Fibroblast of villous mesenchyme (primary cell): ENCODE measurements around the gene APOD. TPM values are rescaled to one million over a fixed set of nuclear protein-coding genes. Genes with fewer than 3 reads are reported as not detected.
A peak's percentile ranks its signal among the peaks of the same experiment; 100 is the strongest.
"Not testable (repeated sequence)": the region's sequence is repeated elsewhere in the genome, so short reads cannot be mapped to it uniquely, and the experiment has no call there.

Source experiments
- DNase-seq: peaks from one replicate; pipeline ENCODE4 v3.0.0-alpha.2; 2010; ENCODE audit warnings: low read depth
- H3K4me3 ChIP-seq: 2 replicates; pipeline ENCODE4 v1.5.1; 2011; ENCODE audit warnings: low read depth, mild to moderate bottlenecking, low read length
- total RNA-seq: library from RNA; depleted of rRNA; stranded (reverse); fragments of >200 nt; gene quantifications from 2 replicates; pipeline ENCODE4 v1.2.3, GENCODE V29; 2012
- TF ChIP-seq, protein P1 (sequence below): IDR thresholded peaks from 2 replicates; pipeline ENCODE4 v1.5.1; 2012; ENCODE audit warnings: low read depth, mild to moderate bottlenecking, low read length; ENCODE audit not compliant: insufficient read depth

Gene APOD
- total RNA-seq = 1.3 and 3.5 TPM in 2 replicates

DNA sequence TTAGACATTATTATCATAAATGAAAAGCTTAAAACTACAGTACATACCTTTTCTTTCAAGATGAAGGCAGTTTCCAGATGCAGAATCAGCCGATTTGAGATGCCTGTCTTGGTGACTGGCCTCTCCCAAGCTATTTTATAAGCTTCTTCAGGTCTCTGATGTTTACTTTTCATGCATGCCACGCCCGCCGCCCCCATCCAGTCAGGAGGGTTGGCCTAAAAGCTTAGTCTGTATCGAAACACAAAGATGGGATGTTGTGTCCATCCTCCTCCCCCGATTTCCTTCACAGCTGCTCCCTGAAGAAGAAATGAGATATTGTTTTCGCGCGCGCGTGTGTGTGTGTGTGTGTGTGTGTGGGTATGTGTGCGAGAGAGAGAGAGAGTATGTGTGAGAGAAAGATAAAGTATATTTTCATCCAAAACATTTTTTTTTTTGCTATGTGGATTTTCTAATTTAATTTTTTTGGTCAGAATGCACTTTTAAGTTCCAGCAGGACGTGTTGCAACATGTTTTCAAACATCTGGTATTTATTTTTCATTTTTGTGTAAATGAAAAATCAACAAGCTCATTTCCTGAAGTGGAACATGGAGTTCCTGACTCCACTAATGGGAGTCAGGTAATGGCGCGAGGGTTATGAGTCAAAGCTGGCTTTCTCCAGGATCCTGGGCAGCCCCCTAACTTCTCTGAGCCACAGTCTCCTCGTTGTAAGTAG is at the start of gene APOD:
TSS of gene APOD (minus strand) at position 110 of the 712 bp plus-strand sequence. CDS start 4,479 bp downstream, outside the sequence.
- peak within 1 kb of the TSS; percentile 24 for H3K4me3 ChIP-seq
- TF ChIP-seq, protein P1, sequence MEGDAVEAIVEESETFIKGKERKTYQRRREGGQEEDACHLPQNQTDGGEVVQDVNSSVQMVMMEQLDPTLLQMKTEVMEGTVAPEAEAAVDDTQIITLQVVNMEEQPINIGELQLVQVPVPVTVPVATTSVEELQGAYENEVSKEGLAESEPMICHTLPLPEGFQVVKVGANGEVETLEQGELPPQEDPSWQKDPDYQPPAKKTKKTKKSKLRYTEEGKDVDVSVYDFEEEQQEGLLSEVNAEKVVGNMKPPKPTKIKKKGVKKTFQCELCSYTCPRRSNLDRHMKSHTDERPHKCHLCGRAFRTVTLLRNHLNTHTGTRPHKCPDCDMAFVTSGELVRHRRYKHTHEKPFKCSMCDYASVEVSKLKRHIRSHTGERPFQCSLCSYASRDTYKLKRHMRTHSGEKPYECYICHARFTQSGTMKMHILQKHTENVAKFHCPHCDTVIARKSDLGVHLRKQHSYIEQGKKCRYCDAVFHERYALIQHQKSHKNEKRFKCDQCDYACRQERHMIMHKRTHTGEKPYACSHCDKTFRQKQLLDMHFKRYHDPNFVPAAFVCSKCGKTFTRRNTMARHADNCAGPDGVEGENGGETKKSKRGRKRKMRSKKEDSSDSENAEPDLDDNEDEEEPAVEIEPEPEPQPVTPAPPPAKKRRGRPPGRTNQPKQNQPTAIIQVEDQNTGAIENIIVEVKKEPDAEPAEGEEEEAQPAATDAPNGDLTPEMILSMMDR = no peak
- peak; percentile 77 for DNase-seq

DNA sequence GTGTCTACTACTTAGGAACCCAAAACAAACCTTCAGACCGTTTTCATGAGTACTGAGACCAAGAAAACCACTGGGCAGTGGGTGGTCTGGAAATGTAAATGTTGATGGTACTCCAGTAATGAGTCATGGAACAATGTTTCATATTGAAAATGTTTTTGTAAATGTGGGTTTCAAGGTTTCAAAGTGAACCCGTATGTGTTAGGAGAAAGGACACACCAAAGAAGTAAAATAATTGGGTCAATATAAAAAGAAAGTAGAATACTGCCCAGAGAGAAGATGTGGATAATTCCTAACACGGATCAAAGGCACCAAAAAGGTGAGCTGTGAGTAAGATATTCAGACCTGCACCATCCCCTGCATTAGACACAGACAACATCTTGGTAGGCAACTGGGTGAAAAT is 49.6 kb upstream of the APOD start:
- not testable (repeated sequence) for H3K4me3 ChIP-seq, DNase-seq

DNA sequence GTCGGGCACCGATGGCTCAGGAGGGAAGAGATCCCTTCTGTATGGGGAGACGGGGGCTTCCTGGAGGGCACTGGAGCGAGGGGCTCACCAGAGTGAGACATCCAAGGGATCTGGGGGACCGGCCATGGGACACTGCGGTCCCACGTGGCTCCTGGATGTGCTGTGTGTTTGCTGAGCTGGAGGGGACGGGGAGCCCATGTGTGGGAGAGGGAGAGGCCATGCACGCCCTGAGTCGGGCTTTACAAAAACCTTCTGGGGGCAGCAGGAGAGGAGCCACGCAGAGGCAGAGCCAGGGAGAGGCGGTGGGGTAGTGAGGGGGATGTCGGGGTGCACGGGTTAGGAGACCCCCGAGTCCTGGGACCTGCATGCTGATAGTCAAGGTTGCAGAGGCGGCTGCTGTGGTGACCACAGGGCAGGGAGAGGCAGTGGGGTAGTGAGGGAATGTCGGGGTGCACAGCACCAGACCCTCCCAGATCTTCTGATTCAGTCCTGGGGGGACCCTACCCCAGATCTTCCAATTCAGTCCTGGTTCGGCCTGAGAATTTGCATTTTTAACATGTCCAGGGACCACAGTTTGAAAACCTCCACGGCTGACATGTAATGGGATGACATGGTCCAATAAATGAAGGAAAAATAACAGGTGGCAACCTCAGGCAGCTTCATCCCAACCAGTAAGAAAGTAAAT is 48.9 kb upstream of the APOD start:
- H3K4me3 ChIP-seq, DNase-seq: not testable (repeated sequence)

DNA sequence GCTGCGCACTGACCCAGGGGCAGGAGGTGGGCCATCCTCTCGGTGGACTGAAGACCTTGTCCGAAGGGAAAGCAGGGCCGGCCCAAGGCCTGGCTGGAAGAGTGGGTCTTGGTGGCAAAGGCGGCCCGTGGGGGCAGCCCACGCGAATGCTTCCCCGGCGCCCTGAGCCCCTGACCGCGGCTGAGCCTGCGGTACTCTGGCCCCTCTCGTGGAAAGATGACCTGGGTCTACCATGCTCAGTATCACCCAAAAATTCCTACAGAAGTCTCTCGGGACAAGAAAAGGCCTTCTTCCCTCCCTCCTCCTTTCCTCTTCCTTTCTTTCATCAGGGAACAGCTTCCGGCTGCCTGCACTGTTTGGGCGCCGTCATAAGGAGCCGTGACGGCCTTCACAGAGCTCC is 48.3 kb upstream of the APOD start:
- not testable (repeated sequence) for DNase-seq, H3K4me3 ChIP-seq

DNA sequence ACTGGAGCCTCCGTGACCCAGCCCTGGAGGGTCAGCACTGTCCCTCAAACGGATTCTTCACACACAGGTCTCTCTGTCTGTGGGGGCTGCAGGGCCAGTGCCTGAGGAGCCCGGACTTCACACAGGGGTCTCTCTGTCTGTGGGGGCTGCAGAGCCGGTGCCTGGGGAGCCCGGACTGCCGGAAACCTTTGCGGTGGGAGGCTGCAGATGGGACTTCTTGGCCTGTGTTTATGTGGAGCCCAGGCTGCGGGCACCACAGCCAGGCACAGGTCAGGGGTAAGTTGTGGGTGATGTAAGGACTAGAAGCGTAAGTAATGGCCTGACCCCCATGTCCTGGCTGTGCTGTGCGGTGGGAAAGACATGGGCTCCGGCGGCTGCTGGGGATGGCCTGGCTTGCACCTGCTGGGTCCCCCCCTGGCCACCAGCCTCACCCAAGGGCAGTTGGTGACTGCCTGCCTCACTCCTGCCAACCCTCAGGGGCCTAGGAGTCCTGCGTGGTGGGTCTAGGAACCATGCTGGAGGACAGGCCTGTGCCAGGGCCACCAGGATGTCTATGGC is 47.3 kb upstream of the APOD start:
- not testable (repeated sequence) for H3K4me3 ChIP-seq, DNase-seq

DNA sequence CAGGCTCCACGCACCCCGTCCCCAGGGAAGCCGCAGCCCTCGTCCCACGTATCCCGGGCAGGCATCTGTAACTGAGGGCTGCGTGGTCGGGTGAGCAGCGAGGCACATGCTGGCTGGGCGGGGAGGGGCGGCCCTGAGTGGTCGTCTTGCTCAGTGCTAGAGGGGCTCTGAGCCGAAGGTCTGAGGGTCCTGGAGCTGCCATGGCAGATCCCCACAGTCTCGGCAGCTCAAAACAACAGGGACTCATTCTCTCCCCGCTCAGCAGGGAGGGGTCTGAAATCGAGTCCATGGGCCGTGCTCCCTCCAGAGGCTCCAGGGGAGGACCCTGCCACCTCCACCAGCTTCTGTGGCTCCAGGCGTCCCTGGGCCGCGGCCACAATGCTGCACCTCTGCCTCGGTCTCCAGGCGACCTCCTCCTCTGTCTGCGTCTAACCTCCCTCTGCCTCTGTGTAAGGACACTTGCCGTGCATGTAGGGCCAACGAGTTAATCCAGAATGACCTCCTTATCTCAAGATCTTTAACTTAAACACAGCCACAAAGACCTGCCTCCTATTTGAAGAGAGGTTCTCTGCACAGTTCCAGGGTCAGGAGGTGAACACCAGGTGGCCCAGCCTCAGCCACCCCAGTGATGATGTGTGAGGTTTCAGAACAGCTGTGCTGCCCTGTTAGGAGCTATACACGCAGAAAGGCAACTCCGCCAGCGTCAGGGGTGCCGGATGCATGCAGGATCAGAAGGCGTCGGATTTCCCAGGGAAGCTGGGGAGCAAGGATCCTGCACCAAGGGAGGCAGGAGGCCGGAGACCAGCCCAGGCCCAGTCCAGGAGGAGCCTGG is 46.6 kb upstream of the APOD start:
- not testable (repeated sequence) for DNase-seq, H3K4me3 ChIP-seq

DNA sequence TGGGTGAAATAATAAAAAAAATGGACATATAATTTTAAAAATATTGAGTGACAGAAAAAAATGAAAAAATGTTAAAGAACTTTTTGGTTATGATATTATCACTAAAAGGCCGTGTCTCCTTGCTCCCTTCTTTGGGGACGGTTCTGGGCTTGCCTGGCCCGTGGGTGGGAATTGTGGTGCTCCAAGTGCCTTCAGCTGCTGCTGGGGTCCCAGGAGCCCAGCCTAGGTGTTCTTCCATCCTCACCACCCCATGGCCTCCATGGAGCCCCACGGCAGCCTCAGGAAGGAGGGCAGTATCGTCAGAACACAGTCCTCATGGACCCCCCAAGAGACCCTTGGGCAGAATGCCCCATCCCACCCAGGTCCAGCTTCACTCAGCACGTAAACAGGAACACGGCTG is 45.9 kb upstream of the APOD start:
- H3K4me3 ChIP-seq, DNase-seq: not testable (repeated sequence)

DNA sequence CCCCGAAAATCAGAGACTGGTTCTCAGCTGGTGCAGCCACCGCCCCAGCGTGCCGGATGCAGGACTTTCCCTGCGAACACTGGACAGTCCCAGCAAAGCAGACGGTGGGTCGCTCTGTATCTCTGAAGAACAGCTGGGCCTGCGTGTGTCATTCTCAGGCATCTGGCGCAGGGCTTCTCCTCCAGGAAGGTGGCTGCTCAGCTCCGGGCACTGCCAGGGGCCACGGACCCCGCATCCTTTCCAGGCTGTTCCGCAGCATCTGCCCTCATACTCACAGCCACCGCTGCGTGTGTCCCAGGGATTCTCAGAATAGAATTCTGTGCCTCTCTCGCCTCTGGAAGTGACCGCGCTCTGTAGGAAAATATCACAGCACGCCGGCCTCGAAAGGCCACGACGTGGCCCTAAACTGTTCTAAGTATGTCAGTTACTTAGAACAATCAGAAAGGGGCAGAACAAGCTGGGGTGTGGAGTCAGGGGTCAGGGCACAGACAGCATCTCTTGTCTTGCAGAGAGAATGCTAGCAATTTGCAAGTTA is 44.7 kb upstream of the APOD start:
- DNase-seq, H3K4me3 ChIP-seq: not testable (repeated sequence)

DNA sequence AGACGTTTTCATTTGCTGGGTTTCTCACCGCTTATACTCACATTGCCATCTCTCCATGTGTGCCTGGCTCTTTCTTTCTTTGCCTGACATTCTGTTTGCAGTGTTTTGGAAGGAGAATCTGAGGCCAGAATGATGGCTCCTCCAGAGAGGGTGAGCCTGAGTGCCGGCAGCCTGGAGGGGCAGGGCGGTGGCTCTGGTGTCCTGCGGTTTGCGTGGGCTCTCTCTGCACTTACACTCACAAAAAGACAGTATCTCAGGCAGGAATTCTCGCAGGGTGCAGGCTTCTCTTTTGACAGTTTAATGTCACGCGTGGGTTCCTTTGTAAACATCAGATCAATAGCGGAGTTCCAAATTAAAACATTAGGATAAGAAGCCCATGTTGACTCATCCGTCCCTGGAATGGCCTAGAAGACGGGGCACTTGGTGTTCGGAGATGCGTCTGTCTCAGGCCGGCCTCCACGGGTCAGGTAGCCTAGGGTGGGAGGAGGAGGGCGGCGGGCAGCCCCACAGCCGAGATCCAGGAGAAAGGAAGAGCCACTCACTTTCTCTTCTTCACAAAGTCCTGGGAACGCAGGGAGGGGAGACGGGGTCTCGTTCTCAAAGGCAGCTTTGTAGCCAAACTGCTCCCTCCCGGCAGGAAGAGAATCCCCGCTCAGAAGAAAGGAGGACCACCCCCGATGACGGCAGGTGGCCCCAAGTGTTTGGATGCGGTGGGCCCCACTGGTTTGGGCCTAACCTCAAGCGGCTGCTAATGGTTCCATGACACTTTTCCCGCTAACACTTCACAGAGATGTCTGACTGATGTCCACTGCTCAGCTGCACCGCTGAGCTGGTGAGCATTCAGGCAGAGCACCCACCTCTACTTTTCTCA is 44.0 kb upstream of the APOD start:
- not testable (repeated sequence) for H3K4me3 ChIP-seq, DNase-seq

DNA sequence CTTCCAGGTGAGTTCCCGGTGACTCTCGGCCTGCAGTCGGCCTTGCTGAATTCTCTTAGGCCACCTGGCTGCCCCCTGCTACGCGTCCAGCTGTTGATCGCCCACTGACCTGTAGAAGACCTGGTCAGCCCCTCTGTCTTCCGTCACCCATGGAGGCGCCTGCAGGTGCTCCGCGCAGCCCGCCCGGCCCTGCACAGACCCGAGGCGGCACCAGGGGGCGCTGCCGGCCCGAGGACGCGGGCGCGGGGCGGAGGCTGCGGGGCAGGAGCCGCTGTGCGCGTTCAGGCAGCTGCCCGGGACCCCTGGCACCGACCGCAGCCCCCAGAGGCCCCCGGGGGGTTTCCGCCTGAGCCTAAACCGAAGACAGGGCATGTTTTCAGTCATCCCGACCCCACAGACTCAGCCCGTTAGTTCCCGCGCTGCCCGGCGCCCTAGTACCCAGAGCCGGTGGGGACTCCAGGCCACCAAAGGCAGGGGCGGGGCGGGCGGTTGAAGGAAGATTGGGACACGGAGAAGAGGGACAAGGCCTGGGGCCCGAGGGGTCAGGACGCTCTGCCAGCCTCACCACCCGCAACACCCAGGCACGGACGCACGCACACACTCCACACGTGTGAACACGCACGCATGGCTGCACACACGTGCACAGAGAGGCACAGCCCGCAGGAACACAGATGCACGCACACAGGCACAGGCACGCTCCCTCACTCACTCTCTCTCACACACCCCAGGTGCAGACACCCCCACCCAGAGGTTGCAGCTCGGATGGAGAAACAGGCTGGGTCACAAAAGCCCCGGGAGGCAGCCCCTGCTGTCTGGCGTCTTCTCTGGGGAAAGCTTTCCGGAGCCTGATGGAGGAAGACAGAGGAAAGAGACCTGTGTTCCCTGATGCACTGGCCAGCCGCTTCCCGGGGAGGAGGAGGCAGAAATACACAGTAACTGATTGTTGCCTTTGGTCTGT is 41.1 kb upstream of the APOD start:
- not testable (repeated sequence) for DNase-seq

DNA sequence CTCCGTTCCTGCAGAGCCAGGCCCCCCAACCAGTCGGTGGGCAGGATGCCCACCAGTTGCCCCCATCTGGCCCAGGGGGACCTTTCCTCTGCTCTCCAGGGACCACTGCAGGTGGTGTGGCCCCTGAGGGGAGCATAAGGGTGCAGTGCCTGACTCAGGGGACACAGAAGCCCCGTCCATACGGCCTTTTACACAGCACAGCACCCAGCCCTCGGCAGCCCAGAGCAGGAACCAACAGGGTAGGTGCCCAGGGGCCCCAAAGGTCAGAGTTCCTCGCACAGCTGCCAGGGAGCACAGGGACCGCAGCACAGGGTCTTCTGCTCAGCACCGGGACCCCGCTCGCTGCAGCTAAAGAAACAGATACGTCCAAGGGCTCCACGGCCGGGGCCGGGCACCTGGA is 40.4 kb upstream of the APOD start:
- not testable (repeated sequence) for H3K4me3 ChIP-seq, DNase-seq

More for the DNA sequence above, 41.1 kb upstream of the APOD start:
- not testable (repeated sequence) for H3K4me3 ChIP-seq

DNA sequence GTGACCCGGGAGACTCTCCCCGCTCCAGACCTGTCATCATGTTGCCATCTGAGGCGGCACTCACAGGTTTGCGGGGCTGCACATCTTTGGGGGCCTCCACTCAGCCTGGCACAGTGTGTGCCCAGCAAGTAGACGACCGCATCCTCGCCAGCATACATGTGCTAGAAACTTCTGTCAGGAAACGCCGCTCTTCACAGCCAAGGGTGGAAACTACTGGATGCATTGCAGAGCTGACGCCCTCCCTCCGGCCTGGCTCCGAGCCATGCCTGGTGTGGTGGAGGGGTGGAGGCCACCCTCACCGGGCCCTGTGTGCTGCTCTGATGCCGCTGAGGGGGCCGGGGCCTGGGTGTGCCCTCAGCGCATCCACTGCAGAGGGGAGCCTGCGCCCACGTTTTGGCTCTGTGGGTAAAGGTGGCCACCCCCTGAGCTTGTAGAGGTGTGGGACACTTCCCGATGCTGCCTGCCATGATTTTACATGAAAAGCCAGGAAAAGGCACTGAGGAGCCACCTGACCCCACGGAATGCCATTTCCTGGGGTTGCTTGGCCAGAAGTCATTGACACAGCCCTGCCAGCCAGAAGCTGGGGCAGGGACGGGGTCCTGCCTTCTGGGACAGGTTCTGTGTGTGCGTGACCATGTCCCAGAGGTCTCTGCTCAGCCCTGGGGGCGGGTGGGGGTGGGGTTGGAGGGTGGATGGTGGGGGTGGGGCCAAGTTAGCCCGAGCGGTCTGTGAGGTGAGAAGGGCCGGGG is 39.7 kb upstream of the APOD start:
- not testable (repeated sequence) for DNase-seq, H3K4me3 ChIP-seq

DNA sequence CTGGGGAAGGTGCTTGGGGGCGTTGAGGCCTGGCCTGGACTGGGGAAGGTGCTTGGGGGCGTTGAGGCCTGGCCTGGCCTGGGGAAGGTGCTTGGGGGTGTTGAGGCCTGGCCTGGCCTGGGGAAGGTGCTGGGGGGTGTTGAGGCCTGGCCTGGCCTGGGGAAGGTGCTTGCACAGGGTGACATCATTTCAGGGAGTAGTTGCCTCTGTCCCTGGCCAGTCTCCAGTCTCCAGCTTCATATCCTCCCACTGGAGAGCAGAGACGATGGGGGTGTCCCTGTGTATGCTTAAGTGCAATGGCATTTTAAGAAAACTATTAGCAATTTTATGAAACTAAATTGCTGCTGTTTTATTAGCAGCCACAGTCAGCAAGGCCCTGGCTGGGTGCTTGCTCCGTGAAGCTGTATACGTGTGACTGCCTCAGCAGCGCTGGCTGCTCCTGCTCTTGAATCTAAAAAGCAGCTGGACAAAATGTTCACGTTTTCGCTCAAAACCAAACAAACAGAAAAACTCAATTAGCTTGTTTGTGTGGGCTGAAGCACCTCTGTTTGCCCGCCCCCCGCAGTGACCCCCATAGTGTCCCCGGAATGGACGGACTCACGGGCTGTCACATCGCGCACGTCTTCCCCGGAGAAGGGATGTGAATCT is 38.9 kb upstream of the APOD start:
- DNase-seq, H3K4me3 ChIP-seq: not testable (repeated sequence)

DNA sequence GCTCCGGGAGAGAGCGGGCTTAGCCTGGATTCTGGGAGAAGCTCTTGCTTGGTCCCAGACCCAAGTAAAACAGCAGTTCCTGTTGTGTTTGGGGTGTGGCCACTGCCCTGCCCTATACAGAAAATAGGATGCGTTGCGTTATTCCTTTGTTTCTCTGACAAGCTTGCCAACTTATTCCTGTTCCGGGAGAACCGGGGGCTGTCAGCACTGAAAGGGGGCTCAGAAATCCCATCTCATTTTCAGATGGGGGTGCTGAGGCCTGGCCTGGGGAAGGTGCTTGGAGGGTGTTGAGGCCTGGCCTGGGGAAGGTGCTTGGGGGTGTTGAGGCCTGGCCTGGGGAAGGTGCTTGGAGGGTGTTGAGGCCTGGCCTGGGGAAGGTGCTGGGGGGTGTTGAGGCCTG is 38.3 kb upstream of the APOD start:
- not testable (repeated sequence) for DNase-seq, H3K4me3 ChIP-seq
